ENCODE data around the gene BOC.
"Not testable (repeated sequence)": the region's sequence is repeated elsewhere in the genome, so short reads cannot be mapped to it uniquely, and the experiment has no call there.

The BOC gene

GRCh38 chr3:113211330-113212149, at the start of gene BOC:
TSS of gene BOC (plus strand) at chr3:113211557. CDS start at chr3:113249803, 38,246 bp downstream.
- peak within 1 kb of the TSS; percentile 78 for H3K4me3 ChIP-seq (ENCODE audit: low read depth, low read length)

- H3K4me3 ChIP-seq (ENCODE audit: low read depth, low read length): no peak overlapping the region
Measured at GRCh38 chr3:113161661-113162060, 49.7 kb upstream of the BOC start.

- no peak overlapping the region for H3K4me3 ChIP-seq (ENCODE audit: low read depth, low read length)
Measured at GRCh38 chr3:113163152-113163551, 48.2 kb upstream of the BOC start.

- H3K4me3 ChIP-seq (ENCODE audit: low read depth, low read length): no peak overlapping the region
Measured at GRCh38 chr3:113165841-113166240, 45.5 kb upstream of the BOC start.

GRCh38 chr3:113166357-113166718, 45.0 kb upstream of the BOC start:
- H3K4me3 ChIP-seq (ENCODE audit: low read depth, low read length): no peak overlapping the region

GRCh38 chr3:113166719-113167492, 44.5 kb upstream of the BOC start:
- no peak overlapping the region for H3K4me3 ChIP-seq (ENCODE audit: low read depth, low read length)

- no peak overlapping the region for H3K4me3 ChIP-seq (ENCODE audit: low read depth, low read length)
Measured at GRCh38 chr3:113167825-113168801, 43.2 kb upstream of the BOC start.

GRCh38 chr3:113169891-113170452, 41.4 kb upstream of the BOC start:
- no peak overlapping the region for H3K4me3 ChIP-seq (ENCODE audit: low read depth, low read length)

GRCh38 chr3:113170771-113171170, 40.6 kb upstream of the BOC start:
- no peak overlapping the region for H3K4me3 ChIP-seq (ENCODE audit: low read depth, low read length)

- H3K4me3 ChIP-seq (ENCODE audit: low read depth, low read length): not testable (repeated sequence)
Measured at GRCh38 chr3:113171675-113172300, 39.6 kb upstream of the BOC start.

- H3K4me3 ChIP-seq (ENCODE audit: low read depth, low read length): no peak overlapping the region
Measured at GRCh38 chr3:113173102-113173501, 38.3 kb upstream of the BOC start.

GRCh38 chr3:113174304-113174703, 37.1 kb upstream of the BOC start:
- H3K4me3 ChIP-seq (ENCODE audit: low read depth, low read length): no peak overlapping the region

GRCh38 chr3:113174801-113175485, 36.4 kb upstream of the BOC start:
- H3K4me3 ChIP-seq (ENCODE audit: low read depth, low read length): no peak overlapping the region

- no peak overlapping the region for H3K4me3 ChIP-seq (ENCODE audit: low read depth, low read length)
Measured at GRCh38 chr3:113177526-113177925, 33.8 kb upstream of the BOC start.

- H3K4me3 ChIP-seq (ENCODE audit: low read depth, low read length): no peak overlapping the region
Measured at GRCh38 chr3:113179235-113179824, 32.0 kb upstream of the BOC start.

GRCh38 chr3:113183748-113184661, 27.4 kb upstream of the BOC start:
- no peak overlapping the region for H3K4me3 ChIP-seq (ENCODE audit: low read depth, low read length)

- no peak overlapping the region for H3K4me3 ChIP-seq (ENCODE audit: low read depth, low read length)
Measured at GRCh38 chr3:113185194-113185835, 26.0 kb upstream of the BOC start.

- H3K4me3 ChIP-seq (ENCODE audit: low read depth, low read length): no peak overlapping the region
Measured at GRCh38 chr3:113186566-113186965, 24.8 kb upstream of the BOC start.

All from iPS-11a (cell line).